WTC11 (cell line): ENCODE measurements around the gene RSAD1. TPM values are rescaled to one million over a fixed set of nuclear protein-coding genes. Genes with fewer than 3 reads are reported as not detected.

Experiments used
- ATAC-seq: fragments of 200-7000 bp; cut with Tn5 transposase; 2 replicates; pipeline ENCODE4 v1.10.0; 2021; ENCODE audit warnings: mild to moderate bottlenecking, moderate library complexity
- CTCF ChIA-PET: fragments of 300-600 bp; sonication (Branson Sonifier 250); formaldehyde crosslinking; loops from one replicate; lab custom pipeline; 2021; ENCODE audit warnings: antibody characterized with exemption; lab: Charles Lee
- POLR2A ChIA-PET: fragments of 350-600 bp; sonication (Branson Sonifier 250); formaldehyde crosslinking; loops from one replicate; lab custom pipeline; 2021; ENCODE audit warnings: antibody characterized with exemption; lab: Charles Lee
- DNase-seq: peaks from one replicate; pipeline ENCODE4 v3.0.0; 2021; ENCODE audit warnings: low spot score
- H3K27ac Mint-ChIP-seq: 2 replicates; pipeline ENCODE4 v1.8.0; 2021; ENCODE audit warnings: mixed read lengths
- H3K27me3 Mint-ChIP-seq: 2 replicates; pipeline ENCODE4 v1.8.0; 2021; ENCODE audit warnings: low read depth, mild to moderate bottlenecking, moderate library complexity, mixed read lengths
- H3K36me3 Mint-ChIP-seq: 2 replicates; pipeline ENCODE4 v1.8.0; 2021; ENCODE audit warnings: mixed read lengths
- H3K4me1 Mint-ChIP-seq: 2 replicates; pipeline ENCODE4 v1.8.0; 2022; ENCODE audit warnings: mixed read lengths
- H3K4me3 Mint-ChIP-seq: 2 replicates; pipeline ENCODE4 v1.8.0; 2021; ENCODE audit warnings: mild to moderate bottlenecking, moderate library complexity, mixed read lengths
- H3K9me3 Mint-ChIP-seq: 2 replicates; pipeline ENCODE4 v1.8.0; 2021; ENCODE audit warnings: mixed read lengths
- CREB1 ChIP-seq: sonication (generic); formaldehyde crosslinking; IDR thresholded peaks from 2 replicates; pipeline ENCODE4 v1.8.0; 2023; ENCODE audit warnings: mild to moderate bottlenecking, missing genetic modification reagents
- CTCF ChIP-seq: fragments of 200-600 bp; IDR thresholded peaks from 2 replicates; pipeline ENCODE4 v1.8.0; 2022; ENCODE audit warnings: antibody characterized with exemption
- E2F1 ChIP-seq: sonication (generic); formaldehyde crosslinking; IDR thresholded peaks from 2 replicates; pipeline ENCODE4 v1.8.0; 2022; ENCODE audit warnings: mild to moderate bottlenecking, missing genetic modification reagents
- ETV6 ChIP-seq: sonication (generic); formaldehyde crosslinking; IDR thresholded peaks from 2 replicates; pipeline ENCODE4 v1.8.1; 2022; ENCODE audit warnings: mild to moderate bottlenecking, missing genetic modification reagents
- FOXP4 ChIP-seq: sonication (generic); formaldehyde crosslinking; IDR thresholded peaks from 2 replicates; pipeline ENCODE4 v1.8.0; 2022; ENCODE audit warnings: mild to moderate bottlenecking, missing genetic modification reagents
- IRF1 ChIP-seq: sonication (generic); formaldehyde crosslinking; IDR thresholded peaks from 2 replicates; pipeline ENCODE4 v1.8.0; 2023; ENCODE audit warnings: missing genetic modification reagents
- JAZF1 ChIP-seq: fragments of 250-450 bp; sonication (Bioruptor Pico); IDR thresholded peaks from 2 replicates; pipeline ENCODE4 v1.9.0; 2021; ENCODE audit warnings: moderate library complexity, mild to moderate bottlenecking, inconsistent platforms
- NR3C1 ChIP-seq: sonication (generic); formaldehyde crosslinking; conservative IDR thresholded peaks from 2 replicates; pipeline ENCODE4 v1.8.1; 2023; ENCODE audit warnings: low read depth, mild to moderate bottlenecking, missing genetic modification reagents
- STAT6 ChIP-seq: sonication (generic); formaldehyde crosslinking; conservative IDR thresholded peaks from 2 replicates; pipeline ENCODE4 v1.8.1; 2023; ENCODE audit warnings: mild to moderate bottlenecking, low read depth, missing genetic modification reagents, moderate library complexity
- USF2 ChIP-seq: sonication (generic); formaldehyde crosslinking; IDR thresholded peaks from 2 replicates; pipeline ENCODE4 v1.8.1; 2023; ENCODE audit warnings: mild to moderate bottlenecking, missing genetic modification reagents, moderate library complexity
- ZNF121 ChIP-seq: sonication (generic); formaldehyde crosslinking; IDR thresholded peaks from 2 replicates; pipeline ENCODE4 v1.8.0; 2023; ENCODE audit warnings: missing genetic modification reagents
- ZNF281 ChIP-seq: sonication (generic); formaldehyde crosslinking; IDR thresholded peaks from 2 replicates; pipeline ENCODE4 v1.8.0; 2023; ENCODE audit warnings: mild to moderate bottlenecking, missing genetic modification reagents
- total RNA-seq: library from RNA; stranded (reverse); gene quantifications from 3 replicates; pipeline ENCODE4 v1.2.3, GENCODE V29; 2021

Gene RSAD1
- total RNA-seq, 1 experiment from 2014 or later: 35.1 TPM

- TF ChIP-seq ZNF281 (no peak), E2F1 (no peak), CREB1 (no peak)
Measured at GRCh38 chr17:50481648-50482047, 3.0 kb downstream of the RSAD1 start (continued).

GRCh38 chr17:50482110-50482509 is 3.5 kb downstream of the RSAD1 start:
- Mint-ChIP-seq H3K27ac (no peak overlapping the region), H3K4me1 (peaks cover 10% of the 10 kb centered on the region), H3K36me3 (peaks cover 16% of the 10 kb centered on the region), H3K27me3 (peaks cover 5% of the 10 kb centered on the region), H3K4me3 (no peak overlapping the region), H3K9me3 (no peaks in the 10 kb centered on the region)
- ATAC-seq (no peak), DNase-seq (no peak)
- CTCF ChIA-PET: interaction anchor here (0.8 to 4.7 kb wide), 8 partner anchors 20 to 144 kb away, joined by 3 to 35 read pairs (median 10); partner anchors contain the start of gene LRRC59
- TF ChIP-seq FOXP4 (no peak), IRF1 (CRISPR knock-in tag) (no peak), JAZF1 (no peak), CREB1 (no peak)
- POLR2A ChIA-PET: interaction anchor here (0.5 to 1.0 kb wide), 2 partner anchors 22 to 78 kb away, joined by 3 read pairs; partner anchors contain the start of gene CACNA1G

- DNase-seq: peak; percentile 88
Measured at GRCh38 chr17:50482516-50482915, 3.9 kb downstream of the RSAD1 start.

More at GRCh38 chr17:50482516-50482915, 3.9 kb downstream of the RSAD1 start:
- Mint-ChIP-seq H3K27me3 (peaks cover 5% of the 10 kb centered on the region), H3K9me3 (no peaks in the 10 kb centered on the region), H3K27ac (peak overlapping the region; percentile 36; the same call in 1 of the 2 replicates), H3K4me3 (no peak overlapping the region), H3K4me1 (peaks cover 10% of the 10 kb centered on the region), H3K36me3 (peaks cover 16% of the 10 kb centered on the region)
- peak; percentile 71 for ATAC-seq
- TF ChIP-seq ETV6 (CRISPR knock-in tag) (no peak), ZNF121 (peak; percentile 33; the same call in 1 of the 2 replicates), NR3C1 (no peak), CTCF (peak; percentile 65), STAT6 (no peak), USF2 (CRISPR knock-in tag) (no peak)
- POLR2A ChIA-PET: interaction anchor here (1.0 kb wide), 1 partner anchor 77 kb away, joined by 3 read pairs; the partner anchor contains the start of gene CACNA1G
- CTCF ChIA-PET: interaction anchor here (0.6 to 4.7 kb wide), 13 partner anchors 11 to 367 kb away, joined by 3 to 35 read pairs (median 5); partner anchors contain the start of gene LRRC59
